ENCODE results near the gene UQCC5. TPM values are rescaled to one million over a fixed set of nuclear protein-coding genes. Genes with fewer than 3 reads are reported as not detected.

UQCC5 gene
- total RNA-seq, 1 donor from 2014 or later = 12.7 TPM

- peak; percentile 21 to 41 for DNase-seq (ENCODE audit: low spot score in 2 of 2, unreplicated experiment in 2 of 2)
- H3K4me1 Mint-ChIP-seq = peaks cover 60% of the 10 kb centered on the region
Observed at GRCh38 chr3:52534281-52535183, 1.9 kb upstream of the UQCC5 start.

GRCh38 chr3:52535411-52536111 lies 844 bp upstream of the UQCC5 start:
- H3K27me3 Mint-ChIP-seq (ENCODE audit: low read depth) = no peaks in the 10 kb centered on the region
- peak overlapping the region; percentile 98 for H3K27ac Mint-ChIP-seq
- no peaks in the 10 kb centered on the region for H3K36me3 Mint-ChIP-seq
- TF ChIP-seq CTCF (IDR thresholded peaks at IDR 0.05; ENCODE audit: unreplicated experiment) = no peak
- peak in 1 of 2 experiments; percentile 31 for DNase-seq (ENCODE audit: low spot score in 2 of 2, unreplicated experiment in 2 of 2)
- no peaks in the 10 kb centered on the region for H3K9me3 Mint-ChIP-seq
- H3K4me1 Mint-ChIP-seq = peaks cover 53% of the 10 kb centered on the region
- H3K4me3 Mint-ChIP-seq = peak overlapping the region; percentile 96

More at GRCh38 chr3:52534281-52535183, 1.9 kb upstream of the UQCC5 start:
- no peak for TF ChIP-seq CTCF (IDR thresholded peaks at IDR 0.05; ENCODE audit: unreplicated experiment)
- peak overlapping the region; percentile 94 for H3K27ac Mint-ChIP-seq
- H3K9me3 Mint-ChIP-seq = no peaks in the 10 kb centered on the region
- no peaks in the 10 kb centered on the region for H3K27me3 Mint-ChIP-seq (ENCODE audit: low read depth)
- peak overlapping the region; percentile 81 for H3K4me3 Mint-ChIP-seq
- H3K36me3 Mint-ChIP-seq = no peaks in the 10 kb centered on the region

- DNase-seq (ENCODE audit: low spot score in 2 of 2, unreplicated experiment in 2 of 2) = no peak
- no peaks in the 10 kb centered on the region for H3K9me3 Mint-ChIP-seq
- H3K27me3 Mint-ChIP-seq (ENCODE audit: low read depth) = no peaks in the 10 kb centered on the region
- no peak for TF ChIP-seq CTCF (IDR thresholded peaks at IDR 0.05; ENCODE audit: unreplicated experiment)
- peak overlapping the region; percentile 98 for H3K27ac Mint-ChIP-seq
- peaks cover 53% of the 10 kb centered on the region for H3K4me1 Mint-ChIP-seq
- H3K4me3 Mint-ChIP-seq = peak overlapping the region; percentile 96
- H3K36me3 Mint-ChIP-seq = no peaks in the 10 kb centered on the region
Observed at GRCh38 chr3:52536112-52536368, 365 bp upstream of the UQCC5 start.

- TF ChIP-seq CTCF (IDR thresholded peaks at IDR 0.05; ENCODE audit: unreplicated experiment) = no peak
- H3K4me1 Mint-ChIP-seq = peaks cover 50% of the 10 kb centered on the region
- no peak for DNase-seq (ENCODE audit: low spot score in 2 of 2, unreplicated experiment in 2 of 2)
- H3K27ac Mint-ChIP-seq = peak overlapping the region; percentile 98
- H3K4me3 Mint-ChIP-seq = peak overlapping the region; percentile 96
- no peaks in the 10 kb centered on the region for H3K27me3 Mint-ChIP-seq (ENCODE audit: low read depth)
- peaks cover 2% of the 10 kb centered on the region for H3K36me3 Mint-ChIP-seq
- no peaks in the 10 kb centered on the region for H3K9me3 Mint-ChIP-seq
Observed at GRCh38 chr3:52537165-52537620, 788 bp downstream of the UQCC5 start.

GRCh38 chr3:52537726-52538421 lies 1.5 kb downstream of the UQCC5 start:
- Mint-ChIP-seq H3K36me3 (peaks cover 2% of the 10 kb centered on the region), H3K4me1 (peaks cover 45% of the 10 kb centered on the region), H3K27me3 (ENCODE audit: low read depth) (no peaks in the 10 kb centered on the region), H3K4me3 (peak overlapping the region; percentile 96), H3K27ac (peak overlapping the region; percentile 98), H3K9me3 (no peaks in the 10 kb centered on the region)
- DNase-seq (ENCODE audit: low spot score in 2 of 2, unreplicated experiment in 2 of 2) = no peak
- TF ChIP-seq CTCF (IDR thresholded peaks at IDR 0.05; ENCODE audit: unreplicated experiment) = no peak
